Smooth muscle cell (in vitro differentiated cells): ENCODE results near the gene FAM13A. TPM values are rescaled to one million over a fixed set of nuclear protein-coding genes. Genes with fewer than 3 reads are reported as not detected.

ENCODE experiments used
- DNase-seq: peaks from one replicate; lab custom pipeline; 2025; ENCODE audit not compliant: unreplicated experiment; lab: John Stamatoyannopoulos, UW
- H2AFZ ChIP-seq: fragments of 200-600 bp; sonication (generic); 2 replicates; pipeline ENCODE4 v1.6.0; 2016; ENCODE audit warnings: antibody characterized with exemption, low read depth, mild to moderate bottlenecking
- H3F3A ChIP-seq: fragments of 200-600 bp; sonication (generic); 2 replicates; pipeline ENCODE4 v1.6.0; 2017; ENCODE audit warnings: antibody characterized with exemption, low read depth
- H3K27ac ChIP-seq: fragments of 200-600 bp; sonication (generic); 2 replicates; pipeline ENCODE4 v1.5.1; 2016; ENCODE audit warnings: low read depth, mild to moderate bottlenecking
- H3K27me3 ChIP-seq: fragments of 200-600 bp; sonication (generic); 2 replicates; pipeline ENCODE4 v1.6.1; 2016; ENCODE audit warnings: low read depth, mild to moderate bottlenecking
- H3K36me3 ChIP-seq: fragments of 200-600 bp; sonication (generic); 2 replicates; pipeline ENCODE4 v1.5.1; 2016; ENCODE audit warnings: low read depth
- H3K4me1 ChIP-seq: fragments of 200-600 bp; sonication (generic); 2 replicates; pipeline ENCODE4 v1.5.1; 2016; ENCODE audit warnings: low read depth
- H3K4me2 ChIP-seq: fragments of 200-600 bp; sonication (generic); 2 replicates; pipeline ENCODE4 v1.6.0; 2016; ENCODE audit warnings: mild to moderate bottlenecking
- H3K4me3 ChIP-seq: fragments of 200-600 bp; sonication (generic); 2 replicates; pipeline ENCODE4 v1.5.1; 2016; ENCODE audit warnings: mild to moderate bottlenecking
- H3K79me2 ChIP-seq: fragments of 200-600 bp; sonication (generic); 2 replicates; pipeline ENCODE4 v1.6.0; 2016; ENCODE audit warnings: low read depth, mild to moderate bottlenecking
- H3K9ac ChIP-seq: fragments of 200-600 bp; sonication (generic); 2 replicates; pipeline ENCODE4 v1.6.0; 2016; ENCODE audit warnings: low read depth
- H3K9me3 ChIP-seq: fragments of 200-600 bp; sonication (generic); replicated peaks from 2 replicates; pipeline ENCODE4 v1.5.1; 2016; ENCODE audit warnings: low read depth
- H4K20me1 ChIP-seq: fragments of 200-600 bp; sonication (generic); 2 replicates; pipeline ENCODE4 v1.6.0; 2016; ENCODE audit warnings: low read depth
- WGBS: methylation state at CpG from one replicate; pipeline ENCODE4 v1.1.7; 2016; ENCODE audit warnings: low lambda C conversion rate; 5-methylcytosine and 5-hydroxymethylcytosine counted together
- polyA plus RNA-seq: library from polyadenylated mRNA; unstranded; fragments of >200 nt; fragmentation: Nextera tagmentation; extraction: Ambion mirVana; gene quantifications from 2 replicates; pipeline ENCODE4 v1.2.1, GENCODE V29; 2016
- total RNA-seq: library from RNA; depleted of rRNA; stranded (reverse); fragments of >200 nt; gene quantifications from 2 replicates; pipeline ENCODE4 v1.2.3, GENCODE V29; 2014
- TF ChIP-seq, protein P1 (sequence below): fragments of 200-600 bp; sonication (generic); IDR thresholded peaks from 2 replicates; pipeline ENCODE4 v1.5.1; 2017; ENCODE audit warnings: borderline replicate concordance, mild to moderate bottlenecking, antibody characterized with exemption; ENCODE audit not compliant: insufficient read depth, poor library complexity, severe bottlenecking

The FAM13A gene
- total and polyA plus RNA-seq, 2 experiments from 2014 or later: 14.6 to 39.9 TPM

DNA sequence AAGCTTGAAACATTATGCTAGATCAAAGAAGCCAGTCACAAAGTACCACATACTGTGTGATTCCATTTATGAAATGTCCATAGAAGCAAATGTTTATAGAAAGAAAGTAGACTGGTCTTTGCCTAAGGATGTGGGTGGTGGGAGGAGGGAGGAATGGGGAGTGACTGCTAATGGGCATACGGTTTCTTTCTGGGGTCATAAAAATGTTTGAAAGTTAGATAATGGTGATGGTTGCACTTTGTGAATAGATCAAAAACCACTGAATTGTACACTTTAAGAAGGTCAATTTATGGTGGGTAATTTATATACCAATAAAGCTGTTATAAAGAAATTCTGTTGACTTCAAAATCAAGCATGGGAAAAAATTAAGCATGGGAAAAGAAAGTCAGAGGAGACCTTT, 56.6 kb downstream of the FAM13A start:
- H3K4me3 ChIP-seq: no peak overlapping the region
- H4K20me1 ChIP-seq: no peaks in the 10 kb centered on the region
- no peaks in the 10 kb centered on the region for H3K27me3 ChIP-seq
- DNase-seq: no peak
- H3K79me2 ChIP-seq: no peaks in the 10 kb centered on the region
- TF ChIP-seq, protein P1, sequence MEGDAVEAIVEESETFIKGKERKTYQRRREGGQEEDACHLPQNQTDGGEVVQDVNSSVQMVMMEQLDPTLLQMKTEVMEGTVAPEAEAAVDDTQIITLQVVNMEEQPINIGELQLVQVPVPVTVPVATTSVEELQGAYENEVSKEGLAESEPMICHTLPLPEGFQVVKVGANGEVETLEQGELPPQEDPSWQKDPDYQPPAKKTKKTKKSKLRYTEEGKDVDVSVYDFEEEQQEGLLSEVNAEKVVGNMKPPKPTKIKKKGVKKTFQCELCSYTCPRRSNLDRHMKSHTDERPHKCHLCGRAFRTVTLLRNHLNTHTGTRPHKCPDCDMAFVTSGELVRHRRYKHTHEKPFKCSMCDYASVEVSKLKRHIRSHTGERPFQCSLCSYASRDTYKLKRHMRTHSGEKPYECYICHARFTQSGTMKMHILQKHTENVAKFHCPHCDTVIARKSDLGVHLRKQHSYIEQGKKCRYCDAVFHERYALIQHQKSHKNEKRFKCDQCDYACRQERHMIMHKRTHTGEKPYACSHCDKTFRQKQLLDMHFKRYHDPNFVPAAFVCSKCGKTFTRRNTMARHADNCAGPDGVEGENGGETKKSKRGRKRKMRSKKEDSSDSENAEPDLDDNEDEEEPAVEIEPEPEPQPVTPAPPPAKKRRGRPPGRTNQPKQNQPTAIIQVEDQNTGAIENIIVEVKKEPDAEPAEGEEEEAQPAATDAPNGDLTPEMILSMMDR: no peak
- H3F3A ChIP-seq: no peaks in the 10 kb centered on the region
- no peaks in the 10 kb centered on the region for H3K9me3 ChIP-seq
- H2AFZ ChIP-seq: no peak overlapping the region
- 32% methylated on average over 1 of the region's 1 CpG for WGBS
- H3K36me3 ChIP-seq: no peaks in the 10 kb centered on the region
- H3K27ac ChIP-seq: no peak overlapping the region
- no peaks in the 10 kb centered on the region for H3K4me1 ChIP-seq
- H3K4me2 ChIP-seq: no peak overlapping the region
- no peak overlapping the region for H3K9ac ChIP-seq

DNA sequence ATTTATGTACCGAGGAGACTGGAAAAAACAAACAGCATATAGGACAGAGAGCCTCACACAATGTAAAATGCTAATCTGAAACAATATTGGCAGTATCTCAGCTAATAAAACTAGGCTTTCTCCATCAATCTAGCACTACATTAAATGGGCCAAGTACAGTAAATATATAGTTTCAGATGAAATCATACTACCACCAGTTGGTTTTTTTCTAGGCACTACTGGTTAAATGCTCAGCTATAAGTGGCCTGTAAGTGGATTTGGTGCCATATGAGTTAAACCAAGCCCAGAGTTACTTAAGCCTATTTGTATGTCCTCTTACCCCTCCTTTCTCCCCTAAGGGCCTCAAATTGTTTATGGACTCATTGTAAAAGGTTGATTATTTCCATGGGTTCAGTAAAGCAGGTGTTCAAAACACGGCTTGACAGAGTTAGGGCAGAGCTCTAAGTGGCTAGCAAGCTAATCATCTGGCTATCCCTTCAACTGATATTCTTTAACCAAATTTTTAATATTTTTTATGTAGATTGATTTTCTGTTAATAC, 57.5 kb downstream of the FAM13A start:
- no peaks in the 10 kb centered on the region for H4K20me1 ChIP-seq
- H2AFZ ChIP-seq: no peak overlapping the region
- TF ChIP-seq, protein P1: no peak
- no peaks in the 10 kb centered on the region for H3K4me1 ChIP-seq
- no peaks in the 10 kb centered on the region for H3K9me3 ChIP-seq
- H3K36me3 ChIP-seq: no peaks in the 10 kb centered on the region
- no peak overlapping the region for H3K4me3 ChIP-seq
- H3K4me2 ChIP-seq: no peak overlapping the region
- 77% methylated on average over 2 of the region's 2 CpGs for WGBS
- H3F3A ChIP-seq: no peaks in the 10 kb centered on the region
- H3K27me3 ChIP-seq: no peaks in the 10 kb centered on the region
- H3K27ac ChIP-seq: no peak overlapping the region
- no peaks in the 10 kb centered on the region for H3K79me2 ChIP-seq
- no peak overlapping the region for H3K9ac ChIP-seq
- DNase-seq: no peak

DNA sequence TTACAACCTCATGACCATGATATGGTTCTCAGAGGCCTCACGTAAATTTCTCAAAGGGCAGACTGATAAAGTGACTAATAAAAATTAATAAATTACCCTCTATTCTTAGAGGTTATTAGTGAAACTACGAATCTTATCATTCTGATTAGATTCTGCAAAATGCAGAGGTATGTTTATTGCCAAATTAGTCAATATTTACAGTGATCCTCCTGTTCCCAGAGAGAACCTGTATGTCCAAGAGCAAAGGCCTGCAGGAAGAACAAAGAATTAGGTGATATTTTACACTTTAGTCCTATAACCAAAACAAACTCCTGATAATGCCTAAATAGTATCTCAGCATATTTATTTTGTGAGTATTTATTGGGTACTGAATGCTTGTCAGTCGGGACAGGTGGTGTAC, 58.1 kb downstream of the FAM13A start:
- Histone ChIP-seq H3K9me3 (no peaks in the 10 kb centered on the region), H3K4me2 (no peak overlapping the region), H3K79me2 (no peaks in the 10 kb centered on the region), H3K36me3 (no peaks in the 10 kb centered on the region), H3K9ac (no peak overlapping the region), H4K20me1 (no peaks in the 10 kb centered on the region), H3K4me1 (no peaks in the 10 kb centered on the region), H3F3A (no peaks in the 10 kb centered on the region), H3K27ac (no peak overlapping the region), H3K4me3 (no peak overlapping the region), H2AFZ (no peak overlapping the region), H3K27me3 (no peaks in the 10 kb centered on the region)
- TF ChIP-seq, protein P1: no peak
- WGBS: 81% methylated on average over 3 of the region's 3 CpGs
- DNase-seq: no peak

DNA sequence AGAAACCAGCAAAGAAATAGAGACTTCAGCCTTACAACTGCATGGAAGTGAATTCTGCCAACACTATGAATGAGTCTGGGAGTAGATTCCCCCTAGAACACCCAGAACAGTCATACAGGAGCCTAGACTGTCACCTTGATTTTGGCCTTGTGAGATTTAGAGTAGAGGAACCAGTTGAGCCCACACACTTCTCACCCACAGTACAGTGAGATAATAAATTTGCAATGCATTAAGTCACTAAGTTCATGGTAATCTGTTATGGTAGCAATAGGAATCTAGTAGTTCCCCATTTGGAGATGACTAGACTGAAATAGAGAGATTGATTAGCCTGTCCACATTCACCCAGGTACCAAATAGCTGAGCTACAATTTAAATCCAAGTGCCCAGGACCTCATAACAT, 59.0 kb downstream of the FAM13A start:
- Histone ChIP-seq H3K27ac (no peak overlapping the region), H3K9me3 (no peaks in the 10 kb centered on the region), H3K79me2 (no peaks in the 10 kb centered on the region), H4K20me1 (no peaks in the 10 kb centered on the region), H3K36me3 (no peaks in the 10 kb centered on the region), H3K4me2 (no peak overlapping the region), H3K9ac (no peak overlapping the region), H2AFZ (no peak overlapping the region), H3K4me3 (no peak overlapping the region), H3K4me1 (no peaks in the 10 kb centered on the region), H3F3A (no peaks in the 10 kb centered on the region), H3K27me3 (no peaks in the 10 kb centered on the region)
- DNase-seq: no peak
- TF ChIP-seq, protein P1: no peak
